Activated T-cell treated with anti-CD3 and anti-CD28 coated beads for 48 hours (primary cell): ENCODE results near the gene SUMF1.

Source experiments
- DNase-seq: peaks from one replicate; pipeline ENCODE4 v3.0.0-alpha.2; 2020; ENCODE audit warnings: low read depth

The SUMF1 gene

GRCh38 chr3:4385201-4385600 lies 81.9 kb downstream of the SUMF1 start:
- no peak for DNase-seq

- DNase-seq = no peak
These were observed 87.1 kb downstream of the SUMF1 start for GRCh38 chr3:4380013-4380412.

- no peak for DNase-seq
These were observed 90.6 kb downstream of the SUMF1 start for GRCh38 chr3:4376499-4376898.

GRCh38 chr3:4375911-4376310 lies 91.2 kb downstream of the SUMF1 start:
- no peak for DNase-seq

- DNase-seq = no peak
These were observed 93.4 kb downstream of the SUMF1 start for GRCh38 chr3:4373669-4374068.

GRCh38 chr3:4362523-4362922 lies 104.5 kb downstream of the SUMF1 start:
- no peak for DNase-seq

- DNase-seq = no peak
These were observed 106.3 kb downstream of the SUMF1 start for GRCh38 chr3:4360817-4361216.

- DNase-seq = no peak
These were observed 107.1 kb downstream of the SUMF1 start for GRCh38 chr3:4359805-4360502.

- DNase-seq = no peak
These were observed 108.8 kb downstream of the SUMF1 start for GRCh38 chr3:4358273-4358672.

GRCh38 chr3:4356546-4357410 lies 110.3 kb downstream of the SUMF1 start:
- no peak for DNase-seq

GRCh38 chr3:4356220-4356540 lies 110.9 kb downstream of the SUMF1 start:
- DNase-seq = no peak

- no peak for DNase-seq
These were observed 111.5 kb downstream of the SUMF1 start for GRCh38 chr3:4355401-4356219.

- DNase-seq = no peak
These were observed 115.2 kb downstream of the SUMF1 start for GRCh38 chr3:4351872-4352271.

GRCh38 chr3:4351164-4351855 lies 115.8 kb downstream of the SUMF1 start:
- DNase-seq = peak; percentile 21

GRCh38 chr3:4350789-4351163 lies 116.3 kb downstream of the SUMF1 start:
- DNase-seq = peak; percentile 14

- no peak for DNase-seq
These were observed 123.8 kb downstream of the SUMF1 start for GRCh38 chr3:4343258-4343657.

GRCh38 chr3:4341336-4341675 lies 125.8 kb downstream of the SUMF1 start:
- DNase-seq = no peak

- no peak for DNase-seq
These were observed 126.4 kb downstream of the SUMF1 start for GRCh38 chr3:4340411-4341335.

- DNase-seq = no peak
These were observed 127.0 kb downstream of the SUMF1 start for GRCh38 chr3:4340077-4340410.

- DNase-seq = no peak
These were observed 128.3 kb downstream of the SUMF1 start for GRCh38 chr3:4338751-4339150.

- DNase-seq = no peak
These were observed 130.1 kb downstream of the SUMF1 start for GRCh38 chr3:4336850-4337546.
